Measurements from ENCODE around the gene PTPRU.
"Not testable (repeated sequence)": the region's sequence is repeated elsewhere in the genome, so short reads cannot be mapped to it uniquely, and the experiment has no call there.

Gene PTPRU

DNA sequence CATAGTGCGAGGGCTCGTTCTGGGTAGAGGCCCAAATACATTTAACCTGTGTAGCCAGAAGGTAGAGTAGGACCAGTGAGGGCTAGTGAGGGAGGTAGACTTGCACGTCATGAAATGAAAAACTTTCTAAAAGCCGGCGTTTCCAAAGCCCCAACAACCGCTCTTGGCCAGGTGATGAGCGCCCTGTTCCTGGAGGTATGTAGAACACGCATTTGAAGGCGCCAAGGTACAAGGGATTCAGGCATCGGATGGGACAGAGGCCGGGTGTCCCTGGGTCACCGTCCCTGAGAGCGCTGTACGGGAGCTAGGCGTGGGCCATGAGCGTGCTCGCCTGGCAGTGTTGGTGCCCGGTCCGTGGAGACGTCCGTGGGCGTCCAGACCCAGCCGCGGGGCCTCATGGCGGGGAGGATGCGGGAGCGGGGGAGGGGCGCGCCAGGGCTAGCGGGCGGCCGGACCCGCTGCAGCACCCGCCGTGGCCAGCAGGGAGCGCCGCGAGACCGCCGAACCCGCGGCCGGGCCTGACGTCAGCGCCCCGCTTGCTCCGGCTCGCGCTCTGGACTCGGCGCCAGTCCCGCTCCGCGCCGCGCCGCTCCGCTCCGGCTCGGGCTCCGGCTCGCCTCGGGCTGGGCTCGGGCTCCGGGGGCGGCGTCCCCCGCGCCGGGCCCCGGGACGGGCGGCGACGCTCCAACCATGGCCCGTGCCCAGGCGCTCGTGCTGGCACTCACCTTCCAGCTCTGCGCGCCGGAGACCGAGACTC, at the start of gene PTPRU:
PTPRU (plus strand) TSS at position 568 of the 757 bp plus-strand sequence; CDS start at position 691, 123 bp downstream.
- peak; percentile 81 for DNase-seq

GRCh38 chr1:29186707-29187106, 49.6 kb upstream of the PTPRU start:
- no peak for DNase-seq

DNA sequence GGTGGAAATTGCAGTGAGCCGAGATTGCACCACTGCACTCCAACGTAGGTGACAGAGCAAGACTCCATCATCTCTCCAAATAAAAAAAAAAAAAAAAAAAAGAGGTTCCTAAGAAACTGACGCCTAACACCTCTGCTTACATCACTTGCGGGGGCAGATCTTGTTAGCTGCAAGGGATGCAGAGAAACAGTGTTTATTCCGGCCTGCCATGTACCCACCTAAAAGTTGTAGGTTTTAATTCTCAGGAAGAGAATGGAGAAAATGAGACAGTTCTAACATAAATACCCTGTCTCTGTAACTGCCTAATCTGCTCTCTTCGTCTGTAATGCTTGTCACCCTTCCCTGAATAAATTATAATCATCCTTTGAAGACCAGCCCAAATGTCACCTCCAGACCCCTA, 45.6 kb upstream of the PTPRU start:
- no peak for DNase-seq

DNA sequence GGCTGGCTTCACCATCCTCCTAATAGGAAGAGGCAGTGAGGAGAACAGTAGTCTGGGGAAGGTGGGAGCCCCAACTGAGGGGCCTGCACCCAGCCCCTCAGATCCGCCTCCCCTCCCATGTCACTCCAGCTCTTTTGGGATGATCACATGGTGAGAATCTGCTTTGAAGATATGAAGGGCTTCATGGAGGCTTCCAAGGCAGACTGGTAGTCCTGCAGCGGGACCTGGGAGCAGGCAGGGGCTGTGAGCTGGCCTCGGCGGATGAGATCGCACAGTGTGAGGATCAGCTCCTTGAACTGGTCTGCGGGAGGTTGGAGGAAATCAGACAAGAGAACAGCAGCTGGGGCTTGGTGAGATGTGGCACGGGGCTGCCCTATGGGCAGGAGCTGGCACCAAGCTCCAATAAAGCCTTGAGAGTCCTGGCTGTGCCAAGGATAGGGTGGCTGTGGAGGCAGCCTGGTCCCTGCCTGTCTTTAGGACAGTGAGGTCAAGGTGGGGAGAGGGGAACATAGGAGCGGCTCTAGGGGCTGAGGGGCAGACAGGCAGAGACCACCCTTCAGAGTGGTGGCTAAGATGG, 42.4 kb upstream of the PTPRU start:
- no peak for DNase-seq

- peak; percentile 73 for DNase-seq
Measured at GRCh38 chr1:29195881-29196291, 40.4 kb upstream of the PTPRU start.

- DNase-seq: no peak
Measured at GRCh38 chr1:29196863-29197589, 39.3 kb upstream of the PTPRU start.

- peak; percentile 86 for DNase-seq
Measured at GRCh38 chr1:29197590-29197924, 38.8 kb upstream of the PTPRU start.

DNA sequence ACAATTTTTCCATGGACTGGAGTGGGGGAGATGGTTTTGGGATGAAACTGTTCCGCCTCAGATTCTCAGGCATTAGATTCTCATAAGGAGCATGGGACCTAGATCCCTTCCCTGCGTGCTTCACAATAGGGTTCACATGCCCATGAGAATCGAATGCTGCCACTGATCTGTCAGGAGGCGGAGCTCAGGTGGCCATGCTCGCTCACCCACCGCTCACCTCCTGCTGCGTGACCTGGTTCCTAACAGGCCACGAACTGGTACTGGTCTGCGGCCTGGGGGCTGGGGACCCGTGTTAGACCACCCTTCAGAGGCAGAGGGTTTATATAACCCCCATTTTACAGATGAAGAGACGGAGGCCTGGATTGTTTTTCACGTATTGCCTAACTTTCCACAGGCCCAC, 38.3 kb upstream of the PTPRU start:
- no peak for DNase-seq

- DNase-seq: no peak
Measured at GRCh38 chr1:29200906-29201594, 35.3 kb upstream of the PTPRU start.

DNA sequence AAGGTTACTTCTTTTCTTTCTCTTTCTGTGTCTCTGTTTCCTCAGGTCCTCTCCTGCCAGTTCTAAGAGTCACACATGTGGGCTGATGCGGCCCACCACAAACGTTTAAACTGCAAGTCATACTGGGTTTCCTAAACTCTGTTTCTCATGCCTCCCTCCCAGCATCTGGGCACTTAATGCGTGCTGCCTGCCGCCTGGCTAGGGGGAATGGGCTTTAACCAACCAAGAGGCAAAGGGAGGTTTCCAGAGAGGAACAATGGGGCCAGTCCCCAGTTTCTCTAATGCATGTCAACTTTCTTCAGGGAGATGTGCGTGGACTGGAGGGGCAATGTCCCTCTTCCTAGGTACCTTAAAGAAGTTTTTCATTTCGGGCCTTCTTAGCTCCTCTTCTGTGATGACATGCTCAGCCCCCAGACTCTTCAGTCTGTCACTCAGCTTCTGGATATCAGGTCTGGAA, 34.7 kb upstream of the PTPRU start:
- DNase-seq: peak; percentile 57

- peak; percentile 54 for DNase-seq
Measured at GRCh38 chr1:29202053-29202452, 34.3 kb upstream of the PTPRU start.

DNA sequence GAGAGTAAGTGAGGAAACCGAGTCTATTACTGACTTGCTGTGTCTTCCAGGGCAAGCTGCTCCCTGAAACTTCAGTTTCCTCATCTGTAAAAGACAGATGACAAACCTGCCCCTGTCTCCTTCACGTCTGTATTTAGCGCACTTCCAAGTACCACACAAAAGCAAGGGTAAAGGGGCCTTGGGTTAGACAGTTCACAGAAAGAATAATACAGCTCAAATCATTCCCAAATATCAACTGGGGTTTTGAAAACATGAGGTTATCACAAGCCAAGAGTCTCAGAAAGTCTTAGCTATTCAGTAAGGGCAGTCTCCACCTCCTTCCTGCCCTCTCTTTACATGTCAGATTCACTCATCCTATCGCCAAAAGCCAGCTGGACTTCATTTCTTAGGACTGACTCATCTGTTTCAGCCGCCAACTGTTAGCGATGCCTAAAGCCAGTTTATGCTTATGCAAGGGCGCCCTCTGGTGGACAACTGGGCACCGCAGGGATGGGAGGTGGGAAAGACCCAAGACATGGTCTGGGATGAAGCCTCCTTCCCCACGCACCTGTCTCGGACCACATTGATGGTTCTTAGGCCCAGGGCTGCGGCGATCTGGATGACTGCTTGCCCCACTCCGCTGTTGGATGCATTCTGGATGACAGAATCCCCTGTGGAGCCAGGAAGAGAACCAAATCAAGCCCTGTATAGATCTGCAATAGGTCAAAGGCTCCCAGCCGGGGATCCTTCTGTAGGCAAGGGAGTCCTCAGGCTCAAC, 33.6 kb upstream of the PTPRU start:
- DNase-seq: peak; percentile 99

DNA sequence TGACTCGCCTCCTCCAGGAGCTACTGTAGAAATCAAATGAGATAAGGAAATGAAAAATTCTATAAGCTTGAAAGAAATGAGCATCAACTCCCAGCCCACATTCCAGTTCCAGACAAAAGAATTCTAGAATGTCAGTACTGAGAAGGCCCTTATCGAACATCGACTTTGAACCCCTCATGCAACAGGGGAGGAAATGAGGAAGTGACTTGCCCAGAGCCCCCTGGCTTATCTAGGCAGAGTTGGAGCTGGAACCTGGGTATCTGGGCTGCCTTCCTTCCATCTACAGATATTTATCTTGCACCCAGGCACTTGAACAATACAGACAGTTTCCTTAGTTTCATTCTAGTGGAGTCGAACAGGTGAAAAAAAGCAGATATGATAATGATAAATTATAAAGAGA, 27.9 kb upstream of the PTPRU start:
- DNase-seq: peak; percentile 47

DNA sequence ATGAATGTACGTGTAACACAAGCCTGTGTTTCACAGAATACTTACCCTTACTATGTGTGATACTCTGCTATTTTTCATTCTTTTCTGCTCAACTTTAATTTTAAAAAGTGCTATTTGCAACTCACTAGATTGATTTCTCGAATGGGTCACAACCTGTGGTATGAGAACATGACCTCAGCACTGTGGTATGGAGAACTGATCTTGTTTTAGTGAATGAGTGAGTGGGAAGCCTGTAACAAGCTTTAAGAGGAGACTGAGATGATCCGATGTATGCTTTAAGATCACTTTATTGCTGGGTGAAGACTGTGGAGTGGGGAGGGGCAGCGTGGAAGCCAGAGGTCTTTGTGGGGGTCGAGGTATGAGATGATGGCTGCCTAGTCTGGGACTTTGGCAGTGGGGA, 27.1 kb upstream of the PTPRU start:
- DNase-seq: no peak

GRCh38 chr1:29210278-29211085, 25.8 kb upstream of the PTPRU start:
- DNase-seq: no peak

DNA sequence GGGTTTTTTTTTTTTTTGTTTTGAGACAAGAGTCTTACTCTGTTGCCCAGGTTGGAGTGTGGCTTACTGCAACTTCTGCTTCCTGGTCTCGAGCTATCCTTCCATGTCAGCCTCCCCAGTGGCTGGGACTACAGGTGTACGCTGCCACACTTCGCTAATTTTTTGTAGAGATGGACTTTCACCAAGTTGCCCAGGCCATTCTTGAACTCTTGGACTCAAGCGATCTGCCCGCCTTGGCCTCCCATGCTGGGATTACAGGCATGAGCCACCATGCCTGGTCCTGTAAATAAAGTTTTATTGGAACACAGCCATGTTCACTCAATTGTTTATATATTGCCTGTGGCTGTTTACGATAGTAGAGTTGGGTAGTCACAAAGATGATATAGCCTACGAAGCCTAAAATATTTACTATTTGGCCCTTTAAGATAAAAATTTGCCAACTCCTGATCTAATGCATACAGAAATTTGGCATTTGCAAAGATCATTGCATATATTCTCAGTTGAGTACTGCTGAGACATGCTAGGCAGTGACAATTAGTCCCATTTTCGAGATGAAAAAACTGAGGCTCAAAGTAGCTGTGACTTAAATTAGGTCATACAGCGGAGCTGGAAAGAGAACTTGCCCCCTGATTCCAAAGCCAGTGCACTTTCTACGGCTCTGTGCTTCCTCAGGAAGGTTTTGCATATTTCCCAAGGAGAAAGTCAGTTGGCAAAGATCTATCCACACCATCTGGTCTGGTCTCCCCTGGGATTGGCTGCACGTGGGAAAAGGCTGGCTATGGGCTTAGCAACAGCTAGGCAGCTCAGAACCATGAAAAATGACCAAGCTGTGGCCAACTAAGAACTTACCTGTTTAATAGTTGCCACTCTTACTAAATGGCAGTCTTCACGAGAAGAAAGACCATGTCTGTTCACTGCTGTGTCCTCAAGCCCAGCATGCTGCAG, 25.0 kb upstream of the PTPRU start:
- DNase-seq: no peak

- no peak for DNase-seq
Measured at GRCh38 chr1:29213055-29213454, 23.3 kb upstream of the PTPRU start.

DNA sequence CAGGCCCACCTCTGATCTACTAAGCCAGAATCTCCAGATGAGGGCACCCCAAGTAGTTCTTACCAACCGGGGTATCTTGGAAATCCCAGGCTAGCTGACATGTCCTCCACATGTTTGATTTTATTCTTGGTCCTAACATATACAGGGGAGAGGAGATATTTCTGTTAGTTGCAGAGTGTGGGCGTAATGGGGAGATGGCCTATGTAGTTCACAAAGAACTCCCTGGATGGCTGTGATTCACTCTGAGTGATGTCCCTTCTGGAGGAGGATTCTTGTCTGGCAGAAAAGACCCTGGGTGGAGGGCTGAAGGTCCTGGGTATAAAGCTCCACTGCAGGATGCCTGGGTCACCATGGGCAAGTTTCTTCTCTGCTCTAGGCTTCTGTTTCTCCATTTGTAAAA, 18.7 kb upstream of the PTPRU start:
- no peak for DNase-seq

- DNase-seq: no peak
Measured at GRCh38 chr1:29218223-29218622, 18.1 kb upstream of the PTPRU start.

- DNase-seq: no peak
Measured at GRCh38 chr1:29221296-29221695, 15.0 kb upstream of the PTPRU start.

GRCh38 chr1:29222260-29222659, 14.1 kb upstream of the PTPRU start:
- DNase-seq: not testable (repeated sequence)

All from hematopoietic multipotent progenitor cell treated with erythropoietin and hydrocortisone succinate and interleukin-3 and kit ligand, for 6 days (in vitro differentiated cells).